ENCODE measurements around the gene INPP4B.

Gene INPP4B

DNA sequence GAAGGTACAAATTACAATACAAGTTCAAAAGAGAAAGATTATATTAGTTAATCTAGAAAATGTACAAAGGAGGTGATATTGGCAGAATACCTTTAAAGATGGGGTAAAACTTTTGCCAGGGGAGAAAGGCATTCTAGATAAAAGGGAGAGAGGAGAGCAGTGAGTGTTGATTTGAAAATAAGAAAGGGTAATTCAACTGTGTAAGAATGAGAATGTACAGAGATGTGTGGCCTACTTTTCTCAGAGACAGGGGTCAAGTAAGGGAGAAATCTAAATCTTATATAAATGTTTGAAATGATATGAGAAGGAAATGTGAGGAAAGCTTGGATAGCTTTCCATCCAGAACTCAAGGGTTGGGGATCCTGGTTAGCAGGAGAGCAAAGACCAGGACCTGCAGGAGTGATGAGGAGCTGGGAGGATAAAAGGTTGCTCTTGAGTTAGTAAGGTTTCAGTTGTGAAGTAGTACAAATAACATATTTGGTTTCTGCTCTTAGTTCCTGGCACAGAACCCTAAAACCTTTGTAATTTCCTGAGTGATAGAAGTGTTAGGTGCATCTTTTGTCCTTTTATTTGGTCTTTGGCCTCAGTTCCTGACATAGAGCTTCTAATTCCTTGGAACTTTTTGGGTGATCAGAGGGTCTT lies 489.9 kb downstream of the INPP4B start:
- Histone ChIP-seq H3K27me3 (no peaks in the 10 kb centered on the region), H3K9ac (no peak overlapping the region), H3K9me3 (replicated peaks in 1 of 11) (no peaks in the 10 kb centered on the region), H4K20me1 (no peaks in the 10 kb centered on the region), H3K27ac (no peak overlapping the region), H3K4me3 (no peak overlapping the region), H3K4me1 (peaks cover 0 to 15% (median 9%) of the 10 kb centered on the region in 10 experiments; a peak in 12 of 20 replicates), H3K4me2 (no peak overlapping the region), H3K36me3 (no peaks in the 10 kb centered on the region)
- TF ChIP-seq Cebpa-rat (IDR thresholded peaks at IDR 0.05): no peak

- no peaks in the 10 kb centered on the region for H3K36me3 ChIP-seq
- no peaks in the 10 kb centered on the region for H3K27me3 ChIP-seq
- no peak overlapping the region for H3K27ac ChIP-seq
- TF ChIP-seq Cebpa-rat (IDR thresholded peaks at IDR 0.05): no peak
- H3K9ac ChIP-seq: no peak overlapping the region
- peaks cover 0 to 15% (median 9%) of the 10 kb centered on the region in 10 experiments; a peak in 12 of 20 replicates for H3K4me1 ChIP-seq
- no peaks in the 10 kb centered on the region for H3K9me3 ChIP-seq (replicated peaks in 1 of 11)
- H3K4me3 ChIP-seq: no peak overlapping the region
- no peaks in the 10 kb centered on the region for H4K20me1 ChIP-seq
- peak overlapping the region in 7 of 11 experiments; percentile 7 to 36 (median 14); a peak in 8 of 22 replicates for H3K4me2 ChIP-seq
Measured at GRCh38 chr4:142355421-142355930, 490.6 kb downstream of the INPP4B start.

DNA sequence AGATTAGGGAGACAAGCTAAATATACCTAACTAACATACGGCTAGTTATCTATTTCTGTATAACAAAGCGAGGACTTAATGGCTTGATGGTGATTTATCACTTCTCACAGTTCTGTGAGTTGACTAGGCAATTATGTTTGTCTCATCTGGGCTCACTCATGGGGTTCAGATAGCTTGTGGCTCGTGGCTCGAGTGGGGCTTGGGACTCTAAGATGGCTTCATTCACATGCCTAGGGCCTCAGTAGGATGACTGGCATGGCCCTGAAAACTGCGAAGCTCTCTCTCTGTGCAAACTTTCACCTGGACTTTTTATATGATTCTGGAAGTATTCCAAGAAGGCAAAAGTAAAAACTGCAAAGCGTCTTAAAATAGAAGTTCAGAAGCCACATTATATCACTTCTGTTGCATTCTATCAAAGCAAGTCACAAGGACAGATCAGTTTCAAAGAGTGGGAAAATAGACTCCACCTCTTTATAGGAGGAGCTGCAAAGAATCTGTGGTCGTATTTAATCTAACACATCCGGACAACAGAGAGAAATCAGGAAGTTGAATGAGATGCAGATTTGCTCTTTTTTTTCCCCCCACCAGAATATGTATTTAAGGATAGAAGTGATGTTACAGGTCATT lies 491.2 kb downstream of the INPP4B start:
- Histone ChIP-seq H3K9ac (no peak overlapping the region), H3K36me3 (no peaks in the 10 kb centered on the region), H3K27ac (no peak overlapping the region), H3K27me3 (no peaks in the 10 kb centered on the region), H4K20me1 (no peaks in the 10 kb centered on the region), H3K4me2 (peak overlapping the region in 8 of 11 experiments; percentile 7 to 36 (median 16); a peak in 11 of 22 replicates), H3K4me3 (no peak overlapping the region), H3K4me1 (peaks cover 0 to 15% (median 9%) of the 10 kb centered on the region in 10 experiments; a peak in 12 of 20 replicates), H3K9me3 (replicated peaks in 1 of 11) (no peaks in the 10 kb centered on the region)
- TF ChIP-seq Cebpa-rat (IDR thresholded peaks at IDR 0.05): no peak

GRCh38 chr4:142354041-142354440 lies 492.1 kb downstream of the INPP4B start:
- Histone ChIP-seq H3K4me3 (no peak overlapping the region), H4K20me1 (no peaks in the 10 kb centered on the region), H3K27ac (no peak overlapping the region), H3K9me3 (replicated peaks in 1 of 11) (no peaks in the 10 kb centered on the region), H3K36me3 (no peaks in the 10 kb centered on the region), H3K4me1 (peaks cover 0 to 15% (median 9%) of the 10 kb centered on the region in 10 experiments; a peak in 12 of 20 replicates), H3K27me3 (no peaks in the 10 kb centered on the region), H3K9ac (no peak overlapping the region), H3K4me2 (no peak overlapping the region)
- TF ChIP-seq Cebpa-rat (IDR thresholded peaks at IDR 0.05): no peak

DNA sequence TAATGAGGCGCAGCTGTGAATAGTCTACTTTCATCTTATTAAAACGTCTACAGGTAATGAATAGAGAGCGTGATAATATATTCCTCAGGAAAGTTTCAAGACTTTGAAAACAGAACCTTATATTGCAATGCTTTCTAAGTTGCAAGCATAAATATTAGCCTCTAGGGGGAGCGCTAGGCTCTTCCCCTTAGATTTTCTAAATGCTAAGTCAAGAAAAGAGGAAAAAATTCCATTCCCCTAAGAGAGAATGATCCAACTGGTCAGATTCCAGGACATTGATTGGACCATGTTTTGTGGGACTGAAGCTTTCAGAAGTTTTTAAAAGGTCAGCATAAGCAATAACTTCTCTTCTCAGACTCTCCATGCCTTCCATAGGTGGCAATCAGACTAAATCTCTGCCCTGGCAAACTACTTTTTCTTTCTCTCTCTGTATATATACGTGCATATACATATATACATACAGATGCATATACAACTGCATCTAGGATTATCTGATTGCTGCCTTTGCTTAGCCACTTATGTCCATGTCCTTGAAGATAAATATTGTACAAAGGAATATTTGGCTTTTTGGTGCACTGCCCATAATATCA lies 492.9 kb downstream of the INPP4B start:
- Histone ChIP-seq H3K9me3 (replicated peaks in 1 of 11) (no peaks in the 10 kb centered on the region), H4K20me1 (no peaks in the 10 kb centered on the region), H3K36me3 (no peaks in the 10 kb centered on the region), H3K9ac (no peak overlapping the region), H3K4me3 (no peak overlapping the region), H3K27ac (no peak overlapping the region), H3K27me3 (no peaks in the 10 kb centered on the region), H3K4me1 (peaks cover 0 to 15% (median 9%) of the 10 kb centered on the region in 10 experiments; a peak in 12 of 20 replicates), H3K4me2 (no peak overlapping the region)
- TF ChIP-seq Cebpa-rat (IDR thresholded peaks at IDR 0.05): no peak

- no peaks in the 10 kb centered on the region for H3K27me3 ChIP-seq
- no peak overlapping the region for H3K4me2 ChIP-seq
- H3K4me1 ChIP-seq: peaks cover 0 to 15% (median 9%) of the 10 kb centered on the region in 10 experiments; a peak in 12 of 20 replicates
- no peaks in the 10 kb centered on the region for H3K9me3 ChIP-seq (replicated peaks in 1 of 11)
- no peaks in the 10 kb centered on the region for H3K36me3 ChIP-seq
- H3K27ac ChIP-seq: no peak overlapping the region
- no peak for TF ChIP-seq Cebpa-rat (IDR thresholded peaks at IDR 0.05)
- no peaks in the 10 kb centered on the region for H4K20me1 ChIP-seq
- H3K4me3 ChIP-seq: no peak overlapping the region
- H3K9ac ChIP-seq: no peak overlapping the region
Measured at GRCh38 chr4:142352712-142353111, 493.4 kb downstream of the INPP4B start.

GRCh38 chr4:142351958-142352357 lies 494.1 kb downstream of the INPP4B start:
- H3K36me3 ChIP-seq: no peaks in the 10 kb centered on the region
- no peak overlapping the region for H3K27ac ChIP-seq
- H3K4me2 ChIP-seq: peak overlapping the region in 8 of 11 experiments; percentile 11 to 54 (median 29); a peak in 13 of 22 replicates
- peaks cover 0 to 15% (median 9%) of the 10 kb centered on the region in 10 experiments; a peak in 12 of 20 replicates for H3K4me1 ChIP-seq
- no peaks in the 10 kb centered on the region for H4K20me1 ChIP-seq
- no peak overlapping the region for H3K4me3 ChIP-seq
- TF ChIP-seq Cebpa-rat (IDR thresholded peaks at IDR 0.05): no peak
- no peaks in the 10 kb centered on the region for H3K9me3 ChIP-seq (replicated peaks in 1 of 11)
- peak overlapping the region in 1 of 11 experiments; percentile 44; a peak in 2 of 22 replicates for H3K9ac ChIP-seq
- no peaks in the 10 kb centered on the region for H3K27me3 ChIP-seq

GRCh38 chr4:142350871-142351270 lies 495.2 kb downstream of the INPP4B start:
- peaks cover 0 to 15% (median 9%) of the 10 kb centered on the region in 10 experiments; a peak in 12 of 20 replicates for H3K4me1 ChIP-seq
- H3K4me2 ChIP-seq: no peak overlapping the region
- no peaks in the 10 kb centered on the region for H3K27me3 ChIP-seq
- TF ChIP-seq Cebpa-rat (IDR thresholded peaks at IDR 0.05): no peak
- H3K36me3 ChIP-seq: no peaks in the 10 kb centered on the region
- H3K9me3 ChIP-seq (replicated peaks in 1 of 11): no peaks in the 10 kb centered on the region
- H3K27ac ChIP-seq: no peak overlapping the region
- no peak overlapping the region for H3K9ac ChIP-seq
- H4K20me1 ChIP-seq: no peaks in the 10 kb centered on the region
- no peak overlapping the region for H3K4me3 ChIP-seq

- no peak overlapping the region for H3K9ac ChIP-seq
- H3K4me1 ChIP-seq: peaks cover 0 to 5% (median 2%) of the 10 kb centered on the region in 10 experiments; a peak in 6 of 20 replicates
- no peak overlapping the region for H3K4me3 ChIP-seq
- H3K36me3 ChIP-seq: no peaks in the 10 kb centered on the region
- TF ChIP-seq Cebpa-rat (IDR thresholded peaks at IDR 0.05): no peak
- H3K27me3 ChIP-seq: no peaks in the 10 kb centered on the region
- no peak overlapping the region for H3K4me2 ChIP-seq
- H3K9me3 ChIP-seq (replicated peaks in 1 of 11): no peaks in the 10 kb centered on the region
- no peaks in the 10 kb centered on the region for H4K20me1 ChIP-seq
- H3K27ac ChIP-seq: no peak overlapping the region
Measured at GRCh38 chr4:142348613-142349021, 497.5 kb downstream of the INPP4B start.
